ENCODE results near the gene CRMP1. TPM values are rescaled to one million over a fixed set of nuclear protein-coding genes. Genes with fewer than 3 reads are reported as not detected.

The CRMP1 gene
- total and polyA plus RNA-seq, 2 donors (not counting 3 experiments of a cell fraction or from before 2014, with no cell fraction given): 0.06 TPM; not detected in 1

DNA sequence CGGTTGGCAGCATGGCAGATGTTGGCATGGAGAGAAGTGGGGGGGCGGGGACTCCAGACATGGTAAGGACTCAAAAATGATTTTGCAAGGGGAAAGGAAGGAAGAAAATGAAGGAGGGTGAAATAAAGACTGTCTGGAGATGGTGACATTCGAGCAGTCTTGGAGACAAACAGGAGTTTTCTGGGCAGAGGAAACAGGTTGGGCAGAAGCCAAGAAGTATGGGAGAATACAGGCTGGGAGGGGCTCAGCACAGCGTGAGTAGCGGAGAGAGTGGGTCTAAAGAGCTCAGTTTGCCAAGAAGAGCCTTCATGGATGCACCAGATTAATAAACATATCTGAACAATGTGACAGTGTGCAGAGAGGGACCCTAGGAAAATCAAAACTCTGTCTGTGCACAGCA, 13.3 kb upstream of the CRMP1 start:
- FAIRE-seq (no peak), DNase-seq (ENCODE audit: low read depth, low spot score) (no peak)
- no peak overlapping the region for H3K27ac ChIP-seq (ENCODE audit: insufficient read depth, low read depth, low read length)
- ChIA-PET CTCF (no interaction called here), POLR2A (no interaction called here)
- no peaks in the 10 kb centered on the region for H3K79me2 ChIP-seq (ENCODE audit: control insufficient read depth, insufficient read depth, low read length)
- H3K9me1 ChIP-seq (replicated peaks; ENCODE audit: control insufficient read depth, extremely low read depth, insufficient read depth, low read length): no peaks in the 10 kb centered on the region
- no peaks in the 10 kb centered on the region for H3K27me3 ChIP-seq (ENCODE audit: control insufficient read depth in 2 of 2, insufficient read depth in 2 of 2, low read length in 2 of 2)
- no peaks in the 10 kb centered on the region for H3K36me3 ChIP-seq (ENCODE audit: control insufficient read depth in 2 of 2, extremely low read depth in 1 of 2, insufficient read depth in 2 of 2, low read length in 2 of 2)
- H3K9ac ChIP-seq (replicated peaks; ENCODE audit: extremely low read depth, insufficient read depth, low read length): no peak overlapping the region
- H2AFZ ChIP-seq (ENCODE audit: low read depth, low read length): no peak overlapping the region
- no peaks in the 10 kb centered on the region for H4K20me1 ChIP-seq (replicated peaks; ENCODE audit: control insufficient read depth, extremely low read depth, insufficient read depth, low read length)
- intact Hi-C loops (cut with micrococcal nuclease): no loop called here
- no peak overlapping the region for H3K4me3 ChIP-seq (replicated peaks in 1 of 3; ENCODE audit: insufficient read depth in 1 of 3, low read depth in 1 of 3, low read length in 3 of 3)
- dilution Hi-C loops (cut with MboI; ENCODE audit: extremely low pct_ligation_motif_present, low sequenced_read_pairs): no loop called here
- no peaks in the 10 kb centered on the region for H3K9me3 ChIP-seq (replicated peaks; ENCODE audit: control insufficient read depth, insufficient read depth, low read length)
- no peak overlapping the region for H3K4me2 ChIP-seq (ENCODE audit: insufficient read depth, low read length)
- BruUV-seq (replicated peaks): no TSS peak
- TF ChIP-seq JUN (IDR thresholded peaks at IDR 0.05; ENCODE audit: borderline replicate concordance, insufficient read depth, insufficient read length, low read depth): no peak
- TF ChIP-seq EZH2 (IDR thresholded peaks at IDR 0.05; ENCODE audit: borderline replicate concordance, low read depth, low read length, severe bottlenecking): no peak
- TF ChIP-seq, protein P1, sequence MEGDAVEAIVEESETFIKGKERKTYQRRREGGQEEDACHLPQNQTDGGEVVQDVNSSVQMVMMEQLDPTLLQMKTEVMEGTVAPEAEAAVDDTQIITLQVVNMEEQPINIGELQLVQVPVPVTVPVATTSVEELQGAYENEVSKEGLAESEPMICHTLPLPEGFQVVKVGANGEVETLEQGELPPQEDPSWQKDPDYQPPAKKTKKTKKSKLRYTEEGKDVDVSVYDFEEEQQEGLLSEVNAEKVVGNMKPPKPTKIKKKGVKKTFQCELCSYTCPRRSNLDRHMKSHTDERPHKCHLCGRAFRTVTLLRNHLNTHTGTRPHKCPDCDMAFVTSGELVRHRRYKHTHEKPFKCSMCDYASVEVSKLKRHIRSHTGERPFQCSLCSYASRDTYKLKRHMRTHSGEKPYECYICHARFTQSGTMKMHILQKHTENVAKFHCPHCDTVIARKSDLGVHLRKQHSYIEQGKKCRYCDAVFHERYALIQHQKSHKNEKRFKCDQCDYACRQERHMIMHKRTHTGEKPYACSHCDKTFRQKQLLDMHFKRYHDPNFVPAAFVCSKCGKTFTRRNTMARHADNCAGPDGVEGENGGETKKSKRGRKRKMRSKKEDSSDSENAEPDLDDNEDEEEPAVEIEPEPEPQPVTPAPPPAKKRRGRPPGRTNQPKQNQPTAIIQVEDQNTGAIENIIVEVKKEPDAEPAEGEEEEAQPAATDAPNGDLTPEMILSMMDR (IDR thresholded peaks at IDR 0.05; ENCODE audit: extremely low read depth in 1 of 2, insufficient read depth in 1 of 2, low read depth in 1 of 2, low read length in 2 of 2): no peak
- no peak for TF ChIP-seq POLR2AphosphoS5 (IDR thresholded peaks at IDR 0.05; ENCODE audit: insufficient read depth, low read depth, low read length)
- TF ChIP-seq GATA2 (IDR thresholded peaks at IDR 0.05; ENCODE audit: insufficient read depth, insufficient read length, low read depth, low read length): no peak
- TF ChIP-seq POLR2A (IDR thresholded peaks at IDR 0.05; ENCODE audit: low read depth, low read length): no peak
- TF ChIP-seq MAX (IDR thresholded peaks at IDR 0.05; ENCODE audit: insufficient read depth, insufficient read length): no peak
- TF ChIP-seq FOS (IDR thresholded peaks at IDR 0.05; ENCODE audit: borderline replicate concordance, insufficient read depth, low read length): no peak
- TF ChIP-seq MYC (IDR thresholded peaks at IDR 0.05; ENCODE audit: low read depth, low read length): no peak
- H3K4me1 ChIP-seq (ENCODE audit: control insufficient read depth, extremely low read depth, insufficient read depth, low read length): no peaks in the 10 kb centered on the region
